B cell (primary cell): ENCODE data around the gene MARVELD1. TPM values are rescaled to one million over a fixed set of nuclear protein-coding genes. Genes with fewer than 3 reads are reported as not detected.

Experiments
- ATAC-seq: fragments of 200-7000 bp; cut with Tn5 transposase; one replicate; pipeline ENCODE4 v1.10.0; 2021; ENCODE audit warnings: low read depth, mild to moderate bottlenecking, moderate number of reproducible peaks, moderate library complexity
- CTCF ChIA-PET: fragments of 350-600 bp; sonication (Branson Sonifier 250); formaldehyde crosslinking; loops from one replicate; lab custom pipeline; 2021; ENCODE audit warnings: antibody characterized with exemption, inconsistent platforms; lab: Charles Lee
- POLR2A ChIA-PET: fragments of 350-600 bp; sonication (Branson Sonifier 250); formaldehyde crosslinking; loops from one replicate; lab custom pipeline; 2021; ENCODE audit warnings: antibody characterized with exemption; lab: Charles Lee
- DNase-seq: peaks from one replicate; pipeline ENCODE4 v3.0.0; 2013
- H2AFZ ChIP-seq: 2 replicates; pipeline ENCODE4 v1.6.1; 2012; ENCODE audit warnings: mild to moderate bottlenecking, low read depth, low read length; ENCODE audit not compliant: insufficient read depth, poor library complexity, severe bottlenecking
- H3K27ac ChIP-seq, 2 donors: 1 replicate in 1 of 2; 2 replicates in 1 of 2; pipeline ENCODE4 v1.5.1; 2012 to 2013; ENCODE audit warnings: low read length in 2 of 2, mild to moderate bottlenecking in 2 of 2, moderate library complexity in 1 of 2
- H3K27me3 ChIP-seq, 4 experiments: fragments of 200-600 bp in 1 of 4; sonication (generic) in 1 of 4; replicated peaks in 1 of 4; 1 replicate in 2 of 4; 2 replicates in 2 of 4; pipeline versions ENCODE4 v1.6.1 to v1.7.0; 2013 to 2016; ENCODE audit warnings: low read length in 3 of 4, mild to moderate bottlenecking in 2 of 4, mixed read lengths in 1 of 4, moderate library complexity in 1 of 4; ENCODE audit not compliant: insufficient read depth in 4 of 4, control insufficient read depth in 3 of 4; ENCODE audit errors: control extremely low read depth in 1 of 4
- H3K36me3 ChIP-seq, 2 experiments: replicated peaks in 1 of 2; 1 replicate in 1 of 2; 2 replicates in 1 of 2; pipeline versions ENCODE4 v1.6.1 to v1.7.1; 2013; ENCODE audit warnings: low read length in 1 of 2; ENCODE audit not compliant: insufficient read depth in 2 of 2, control insufficient read depth in 1 of 2; ENCODE audit errors: control extremely low read depth in 1 of 2, extremely low read depth in 1 of 2
- H3K4me1 ChIP-seq, 2 donors: fragments of 200-600 bp in 1 of 2; sonication (generic) in 1 of 2; 1 replicate in 1 of 2; 2 replicates in 1 of 2; pipeline versions ENCODE4 v1.5.1 to v1.6.1; 2013 to 2017; ENCODE audit warnings: low read length in 2 of 2; ENCODE audit not compliant: control insufficient read depth in 2 of 2, insufficient read depth in 2 of 2
- H3K4me2 ChIP-seq: replicated peaks from 2 replicates; pipeline ENCODE3; 2012; ENCODE audit warnings: mild to moderate bottlenecking, low read depth, low read length; ENCODE audit not compliant: poor library complexity, severe bottlenecking
- H3K4me3 ChIP-seq, 5 experiments: fragments of 200-600 bp in 1 of 5; sonication (generic) in 1 of 5; 1 replicate in 3 of 5; 2 replicates in 2 of 5; pipeline versions ENCODE4 v1.5.1 to v1.7.0; 2011 to 2016; ENCODE audit warnings: low read length in 4 of 5, mild to moderate bottlenecking in 4 of 5, low read depth in 2 of 5, control low read depth in 1 of 5, moderate library complexity in 1 of 5; ENCODE audit not compliant: insufficient read depth in 1 of 5; ENCODE audit errors: control extremely low read depth in 1 of 5, extremely low read depth in 1 of 5
- H3K79me2 ChIP-seq: fragments of 200-600 bp; sonication (generic); one replicate; pipeline ENCODE4 v1.6.0; 2016; ENCODE audit warnings: low read length; ENCODE audit not compliant: control insufficient read depth, insufficient read depth
- H3K9ac ChIP-seq: fragments of 200-600 bp; sonication (generic); 2 replicates; pipeline ENCODE4 v1.6.1; 2017; ENCODE audit warnings: mild to moderate bottlenecking, low read length, moderate library complexity
- H3K9me3 ChIP-seq, 3 donors: one replicate each; pipeline versions ENCODE4 v1.6.1 to v1.7.1; 2013; ENCODE audit warnings: low read length in 2 of 3; ENCODE audit not compliant: control insufficient read depth in 2 of 3, insufficient read depth in 1 of 3; ENCODE audit errors: control extremely low read depth in 1 of 3
- H4K20me1 ChIP-seq: 2 replicates; pipeline ENCODE4 v1.6.0; 2012; ENCODE audit warnings: mild to moderate bottlenecking, low read length; ENCODE audit not compliant: insufficient read depth, control insufficient read depth, poor library complexity, severe bottlenecking
- H3K27ac Mint-ChIP-seq: one replicate; pipeline ENCODE4 v1.8.0; 2021; ENCODE audit warnings: mixed read lengths
- H3K27me3 Mint-ChIP-seq: one replicate; pipeline ENCODE4 v1.8.0; 2021; ENCODE audit warnings: mixed read lengths
- H3K4me1 Mint-ChIP-seq: one replicate; pipeline ENCODE4 v1.8.0; 2021; ENCODE audit warnings: mixed read lengths
- H3K4me3 Mint-ChIP-seq: one replicate; pipeline ENCODE4 v1.8.0; 2021; ENCODE audit warnings: mixed read lengths
- H3K9me3 Mint-ChIP-seq: one replicate; pipeline ENCODE4 v1.8.0; 2022; ENCODE audit warnings: mixed read lengths; ENCODE audit not compliant: insufficient read depth
- CTCF ChIP-seq: fragments of 200-600 bp; IDR thresholded peaks from one replicate; pipeline ENCODE4 v1.8.0; 2022; ENCODE audit warnings: antibody characterized with exemption, mild to moderate bottlenecking
- EZH2 ChIP-seq: IDR thresholded peaks from 2 replicates; pipeline ENCODE4 v1.6.1; 2012; ENCODE audit warnings: borderline replicate concordance, low read depth, mild to moderate bottlenecking, moderate library complexity, low read length; ENCODE audit not compliant: insufficient read depth, poor library complexity, severe bottlenecking
- WGBS: methylation state at CpG from one replicate; pipeline ENCODE4 v1.1.5; 2013; ENCODE audit warnings: missing lambda C conversion rate; ENCODE audit not compliant: insufficient coverage; 5-methylcytosine and 5-hydroxymethylcytosine counted together
- intact Hi-C: fragments of 100-400 bp; cut with micrococcal nuclease; formaldehyde crosslinking; loops from one replicate; pipeline ENCODE4 v1.10.0; 2022
- polyA minus RNA-seq: library from RNA; depleted of rRNA, polyadenylated mRNA; stranded (reverse); fragments of >200 nt; gene quantifications from 2 replicates; pipeline ENCODE4 v1.2.3, GENCODE V29; 2012
- polyA plus RNA-seq: library from polyadenylated mRNA; depleted of rRNA; stranded (reverse); fragments of >200 nt; gene quantifications from 2 replicates; pipeline ENCODE4 v1.2.3, GENCODE V29; 2012
- total RNA-seq, 2 donors: library from RNA; stranded (reverse); fragments of 120-200 nt in 1 of 2; gene quantifications; 1 replicate in 1 of 2; 2 replicates in 1 of 2; pipeline versions ENCODE4 v1.2.3 to v1.2.4, GENCODE V29; 2013 to 2022

Gene MARVELD1
- total RNA-seq = 0.54 and 0.80 TPM in 2 replicates
- 0.61 TPM for total RNA-seq (2013)
- polyA plus RNA-seq = 0.26 and 0.45 TPM in 2 replicates
- 0.69 and 1.00 TPM in 2 replicates for polyA minus RNA-seq

GRCh38 chr10:97713339-97713825, at the start of gene MARVELD1:
TSS of gene MARVELD1 (plus strand) at chr10:97713730. CDS start at chr10:97713877, 147 bp downstream.
- peaks cover 20% of the 10 kb centered on the region for H3K4me1 Mint-ChIP-seq
- H3K9ac ChIP-seq = peak within 1 kb of the TSS; percentile 73
- CTCF ChIA-PET = interaction anchor here (1.2 to 2.4 kb wide), 8 partner anchors 9 to 36 kb away, joined by 4 to 9 read pairs (median 5); partner anchors contain the start of genes AVPI1 and ZFYVE27
- no peak for TF ChIP-seq EZH2
- TF ChIP-seq CTCF = no peak
- H3K4me3 ChIP-seq = peak within 1 kb of the TSS; percentile 4 to 67 (median 58)
- H3K27me3 ChIP-seq = peaks cover 0 to 40% (median 16%) of the 10 kb centered on the region in 4 experiments
- H3K9me3 Mint-ChIP-seq = no peaks in the 10 kb centered on the region
- no peaks in the 10 kb centered on the region for H4K20me1 ChIP-seq
- intact Hi-C loops = no loop called here
- peak within 1 kb of the TSS; percentile 95 for H3K4me2 ChIP-seq
- peak; percentile 41 for DNase-seq
- peaks cover 29% of the 10 kb centered on the region for H3K27me3 Mint-ChIP-seq
- POLR2A ChIA-PET = interaction anchor here (0.9 to 1.0 kb wide), 3 partner anchors 22 to 35 kb away, joined by 3 read pairs; no protein-coding TSS in a partner anchor
- H3K9me3 ChIP-seq = no peaks in the 10 kb centered on the region
- H2AFZ ChIP-seq = peak within 1 kb of the TSS; percentile 89
- no peaks in the 10 kb centered on the region for H3K79me2 ChIP-seq
- no peaks in the 10 kb centered on the region for H3K36me3 ChIP-seq
- no peak for ATAC-seq
- peak within 1 kb of the TSS; percentile 100 for H3K4me3 Mint-ChIP-seq
- H3K4me1 ChIP-seq = peaks cover 12 to 18% of the 10 kb centered on the region in 2 donors
- peak within 1 kb of the TSS; percentile 91 for H3K27ac Mint-ChIP-seq
- 3% methylated on average over 35 of the region's 37 CpGs for WGBS
- H3K27ac ChIP-seq = no peak within 1 kb of the TSS

GRCh38 chr10:97664282-97664850, 49.2 kb upstream of the MARVELD1 start:
- Histone ChIP-seq H3K4me2 (no peak overlapping the region), H4K20me1 (no peaks in the 10 kb centered on the region), H3K79me2 (no peaks in the 10 kb centered on the region), H3K9ac (no peak overlapping the region), H3K36me3 (peaks cover 12 to 42% of the 10 kb centered on the region in 2 experiments), H3K27ac (no peak overlapping the region), H2AFZ (no peak overlapping the region), H3K9me3 (no peaks in the 10 kb centered on the region), H3K4me3 (no peak overlapping the region), H3K4me1 (no peaks in the 10 kb centered on the region), H3K27me3 (no peaks in the 10 kb centered on the region)
- POLR2A ChIA-PET = no interaction called here
- intact Hi-C loops = no loop called here
- DNase-seq (no peak), ATAC-seq (no peak)
- TF ChIP-seq CTCF (no peak), EZH2 (no peak)
- 60% methylated on average over 1 of the region's 1 CpG for WGBS
- no peaks in the 10 kb centered on the region for H3K4me1 Mint-ChIP-seq
- H3K4me3 Mint-ChIP-seq = no peak overlapping the region
- no peaks in the 10 kb centered on the region for H3K9me3 Mint-ChIP-seq
- CTCF ChIA-PET = interaction anchor here (0.6 kb wide), 1 partner anchor 710 kb away, joined by 3 read pairs; no protein-coding TSS in a partner anchor
- no peaks in the 10 kb centered on the region for H3K27me3 Mint-ChIP-seq
- no peak overlapping the region for H3K27ac Mint-ChIP-seq
